IMR-90 (cell line): ENCODE results near the gene PTPRG. TPM values are rescaled to one million over a fixed set of nuclear protein-coding genes. Genes with fewer than 3 reads are reported as not detected.

Experiments
- ATAC-seq: fragments of 200-7000 bp; cut with Tn5 transposase; 2 replicates; pipeline ENCODE4 v1.9.1; 2020; ENCODE audit warnings: low read depth, mild to moderate bottlenecking, moderate library complexity
- BruUV-seq: library from RNA; stranded (reverse); fragments of 400-500 nt; replicated peaks from 2 replicates; lab custom pipeline; 2021; lab: Mats Ljungman, UMichigan
- CTCF ChIA-PET: fragments of 300-600 bp; formaldehyde crosslinking; extraction: SDS; loops from one replicate; lab custom pipeline; 2021; ENCODE audit warnings: antibody characterized with exemption; lab: Yijun Ruan, JAX
- POLR2A ChIA-PET: fragments of 300-600 bp; sonication (Branson Sonifier 250); formaldehyde crosslinking; loops from one replicate; lab custom pipeline; 2022; ENCODE audit warnings: antibody characterized with exemption; ENCODE audit not compliant: unreplicated experiment; lab: Charles Lee
- DNase-seq: peaks from one replicate; pipeline ENCODE4 v3.0.0; 2013
- H2AFZ ChIP-seq: replicated peaks from 2 replicates; pipeline ENCODE3; 2013; ENCODE audit warnings: low read length, mild to moderate bottlenecking; ENCODE audit not compliant: poor library complexity
- H2AK5ac ChIP-seq: 2 replicates; pipeline ENCODE4 v1.6.1; 2013; ENCODE audit warnings: low read depth, low read length, inconsistent platforms
- H2AK9ac ChIP-seq: replicated peaks from 2 replicates; pipeline ENCODE3; 2013; ENCODE audit warnings: mild to moderate bottlenecking, low read depth, low read length, moderate library complexity; ENCODE audit not compliant: poor library complexity
- H2BK120ac ChIP-seq: 2 replicates; pipeline ENCODE4 v1.6.1; 2013; ENCODE audit warnings: low read depth, low read length, inconsistent platforms
- H2BK15ac ChIP-seq: 3 replicates; pipeline ENCODE4 v1.6.1; 2013; ENCODE audit warnings: low read depth, low read length, inconsistent platforms
- H2BK20ac ChIP-seq: 2 replicates; pipeline ENCODE4 v1.6.1; 2013; ENCODE audit warnings: low read depth, mild to moderate bottlenecking, inconsistent platforms, low read length, moderate library complexity
- H2BK5ac ChIP-seq: 2 replicates; pipeline ENCODE4 v1.6.1; 2013; ENCODE audit warnings: mild to moderate bottlenecking, low read depth, low read length, inconsistent platforms; ENCODE audit not compliant: poor library complexity, severe bottlenecking
- H3K14ac ChIP-seq: replicated peaks from 2 replicates; pipeline ENCODE4 v1.6.1; 2013; ENCODE audit warnings: low read depth, low read length, inconsistent platforms
- H3K18ac ChIP-seq: 2 replicates; pipeline ENCODE4 v1.6.1; 2013; ENCODE audit warnings: low read depth, low read length, control low read depth
- H3K23ac ChIP-seq: 2 replicates; pipeline ENCODE4 v1.6.1; 2013; ENCODE audit warnings: low read depth, low read length, inconsistent platforms
- H3K27ac ChIP-seq: 2 replicates; pipeline ENCODE4 v1.5.1; 2013; ENCODE audit warnings: mild to moderate bottlenecking, control low read depth, low read length; ENCODE audit not compliant: insufficient read depth
- H3K27me3 ChIP-seq: 2 replicates; pipeline ENCODE4 v1.6.1; 2013; ENCODE audit warnings: low read length; ENCODE audit not compliant: control insufficient read depth, insufficient read depth
- H3K36me3 ChIP-seq: 2 replicates; pipeline ENCODE4 v1.6.1; 2013; ENCODE audit warnings: low read length, mixed read lengths; ENCODE audit not compliant: control insufficient read depth, insufficient read depth
- H3K4ac ChIP-seq: 2 replicates; pipeline ENCODE4 v1.6.1; 2013; ENCODE audit warnings: low read depth, low read length, inconsistent platforms
- H3K4me1 ChIP-seq: 2 replicates; pipeline ENCODE4 v1.6.1; 2013; ENCODE audit warnings: low read length, mixed read lengths; ENCODE audit not compliant: control insufficient read depth, insufficient read depth
- H3K4me2 ChIP-seq: 2 replicates; pipeline ENCODE4 v1.6.1; 2013; ENCODE audit warnings: low read depth, mild to moderate bottlenecking, control low read depth, low read length, moderate library complexity
- H3K4me3 ChIP-seq: 2 replicates; pipeline ENCODE4 v1.5.1; 2013; ENCODE audit warnings: low read depth, mild to moderate bottlenecking, control low read depth, low read length, moderate library complexity; ENCODE audit not compliant: insufficient read depth
- H3K56ac ChIP-seq: 2 replicates; pipeline ENCODE4 v1.6.1; 2013; ENCODE audit warnings: low read length, inconsistent platforms; ENCODE audit not compliant: insufficient read depth; ENCODE audit errors: extremely low read depth
- H3K79me1 ChIP-seq, 2 experiments: 2 replicates each; pipeline ENCODE4 v1.6.1; 2013; ENCODE audit warnings: low read length in 2 of 2, inconsistent platforms in 1 of 2, low read depth in 1 of 2
- H3K9ac ChIP-seq: 2 replicates; pipeline ENCODE4 v1.6.1; 2013; ENCODE audit warnings: low read depth, low read length, control low read depth
- H3K9me1 ChIP-seq: 2 replicates; pipeline ENCODE4 v1.6.1; 2013; ENCODE audit warnings: low read length, inconsistent platforms; ENCODE audit not compliant: insufficient read depth
- H3K9me3 ChIP-seq: 2 replicates; pipeline ENCODE4 v1.6.1; 2013; ENCODE audit warnings: low read length; ENCODE audit not compliant: control insufficient read depth, insufficient read depth
- H4K20me1 ChIP-seq: 2 replicates; pipeline ENCODE4 v1.6.1; 2013; ENCODE audit warnings: low read length, inconsistent platforms; ENCODE audit not compliant: insufficient read depth
- H4K5ac ChIP-seq: 2 replicates; pipeline ENCODE4 v1.6.1; 2013; ENCODE audit warnings: mild to moderate bottlenecking, low read depth, low read length, control low read depth
- H4K8ac ChIP-seq, 2 experiments: 2 replicates each; pipeline ENCODE4 v1.6.1; 2013; ENCODE audit warnings: low read depth in 2 of 2, low read length in 2 of 2, control low read depth in 1 of 2, inconsistent platforms in 1 of 2
- H4K91ac ChIP-seq: 2 replicates; pipeline ENCODE4 v1.6.1; 2013; ENCODE audit warnings: low read depth, low read length, inconsistent platforms; ENCODE audit not compliant: insufficient read depth
- CEBPB ChIP-seq: IDR thresholded peaks from 2 replicates; pipeline ENCODE4 v1.6.1; 2012; ENCODE audit warnings: low read depth, low read length, improper control_type of control experiment
- CHD1 ChIP-seq: IDR thresholded peaks from 2 replicates; pipeline ENCODE4 v1.6.1; 2012; ENCODE audit warnings: low read depth, low read length, improper control_type of control experiment
- FOS ChIP-seq: fragments of 150-350 bp; IDR thresholded peaks from 2 replicates; pipeline ENCODE4 v1.6.1; 2016; ENCODE audit warnings: low read depth, low read length
- MAFK ChIP-seq: IDR thresholded peaks from 2 replicates; pipeline ENCODE4 v1.6.1; 2012; ENCODE audit warnings: low read depth, low read length, improper control_type of control experiment
- POLR2A ChIP-seq: IDR thresholded peaks from 2 replicates; pipeline ENCODE4 v1.6.1; 2012; ENCODE audit warnings: mild to moderate bottlenecking, low read depth, low read length
- RFX5 ChIP-seq: IDR thresholded peaks from 2 replicates; pipeline ENCODE4 v1.8.0; 2012; ENCODE audit warnings: low read depth, mild to moderate bottlenecking, low read length, moderate library complexity
- SMC3 ChIP-seq: fragments of 150-350 bp; IDR thresholded peaks from 2 replicates; pipeline ENCODE4 v1.6.1; 2016; ENCODE audit warnings: low read depth, mild to moderate bottlenecking, antibody characterized with exemption, low read length, moderate library complexity
- WGBS, 2 experiments: methylation state at CpG; one replicate each; pipeline versions ENCODE4 v1.1.5 to v1.1.7; 2013; ENCODE audit warnings: missing lambda C conversion rate in 2 of 2; ENCODE audit not compliant: insufficient read length in 1 of 2; ENCODE audit errors: extremely low coverage in 2 of 2; 5-methylcytosine and 5-hydroxymethylcytosine counted together
- dilution Hi-C: fragments of 300-500 bp; cut with HindIII; formaldehyde crosslinking; loops from one replicate; pipeline ENCODE4 v1.14.3; 2018; ENCODE audit warnings: low sequenced_read_pairs; ENCODE audit not compliant: unreplicated experiment
- in situ Hi-C: fragments of 300-500 bp; cut with MboI; formaldehyde crosslinking; loops from 3 replicates; pipeline ENCODE4 v1.14.3; 2019; ENCODE audit warnings: low sequenced_read_pairs, inconsistent platforms, mixed read lengths
- intact Hi-C: fragments of 100-400 bp; cut with micrococcal nuclease; formaldehyde crosslinking; loops from 2 replicates; pipeline ENCODE4 v1.10.0; 2022
- polyA plus RNA-seq, 3 experiments: library from polyadenylated mRNA; depleted of rRNA; stranded (reverse); fragments of >200 nt; gene quantifications; 2 replicates each; pipeline ENCODE4 v1.2.3, GENCODE V29; 2012; ENCODE audit warnings: low replicate concordance in 1 of 3
- total RNA-seq: library from RNA; depleted of rRNA; stranded (reverse); fragments of >200 nt; gene quantifications from 2 replicates; pipeline ENCODE4 v1.2.3, GENCODE V29; 2012

Gene PTPRG
- total and polyA plus RNA-seq, 2 of the 4 experiments (the other 2 are of a cell fraction): 7.7 to 31.0 TPM

GRCh38 chr3:62293051-62293780 lies 731.8 kb downstream of the PTPRG start:
- Histone ChIP-seq H2BK15ac (no peak overlapping the region), H2AK5ac (no peak overlapping the region), H3K4me1 (no peaks in the 10 kb centered on the region), H3K79me1 (no peaks in the 10 kb centered on the region), H3K27me3 (no peaks in the 10 kb centered on the region), H3K36me3 (peaks cover 4% of the 10 kb centered on the region; the same call in 1 of the 2 replicates), H3K9me3 (no peaks in the 10 kb centered on the region), H4K5ac (no peak overlapping the region), H2AFZ (no peak overlapping the region), H2AK9ac (no peak overlapping the region), H3K23ac (no peak overlapping the region), H4K8ac (no peak overlapping the region), H4K91ac (no peak overlapping the region), H3K4me3 (no peak overlapping the region), H2BK5ac (no peak overlapping the region), H2BK20ac (no peak overlapping the region), H3K14ac (no peak overlapping the region), H3K4me2 (no peak overlapping the region), H3K4ac (no peak overlapping the region), H3K9ac (no peak overlapping the region), H4K20me1 (no peaks in the 10 kb centered on the region), H2BK120ac (no peak overlapping the region), H3K18ac (no peak overlapping the region), H3K9me1 (no peaks in the 10 kb centered on the region), H3K27ac (no peak overlapping the region), H3K56ac (no peak overlapping the region)
- in situ Hi-C loops: no loop called here
- dilution Hi-C loops: no loop called here
- intact Hi-C loops: no loop called here
- POLR2A ChIA-PET: no interaction called here
- WGBS, 2 experiments: no CpG with 5 or more reads among the region's 2 CpGs
- TF ChIP-seq CEBPB (no peak), POLR2A (no peak), MAFK (no peak), CHD1 (no peak), RFX5 (no peak), FOS (no peak), SMC3 (no peak)
- CTCF ChIA-PET: no interaction called here
- BruUV-seq: no TSS peak
- ATAC-seq (no peak), DNase-seq (no peak)
